ENCODE results near the gene RIF1.

RIF1 gene

GRCh38 chr2:151409601-151410484 lies at the start of gene RIF1:
TSS of gene RIF1 (plus strand) at chr2:151409902. CDS start at chr2:151410424, 522 bp downstream.
- H3K4me3 ChIP-seq (ENCODE audit: low read depth, low read length): peak within 1 kb of the TSS; percentile 80
- DNase-seq (ENCODE audit: low read depth): peak; percentile 95
- TF ChIP-seq CTCF (IDR thresholded peaks at IDR 0.05; ENCODE audit: low read depth, low read length): peak; percentile 45
- TF ChIP-seq MAX (IDR thresholded peaks at IDR 0.05; ENCODE audit: low read depth, low read length): peak; percentile 86
- TF ChIP-seq MYC (IDR thresholded peaks at IDR 0.05; ENCODE audit: low read depth, low read length): peak; percentile 94
- TF ChIP-seq POLR2A (IDR thresholded peaks at IDR 0.05; ENCODE audit: extremely low read depth, insufficient read length): peak; percentile 80

GRCh38 chr2:151361674-151362370 lies 47.9 kb upstream of the RIF1 start:
- no peak for TF ChIP-seq MYC (IDR thresholded peaks at IDR 0.05; ENCODE audit: low read depth, low read length)
- no peak for DNase-seq (ENCODE audit: low read depth)
- no peak overlapping the region for H3K4me3 ChIP-seq (ENCODE audit: low read depth, low read length)

- TF ChIP-seq MAX (IDR thresholded peaks at IDR 0.05; ENCODE audit: low read depth, low read length) (no peak), POLR2A (IDR thresholded peaks at IDR 0.05; ENCODE audit: extremely low read depth, insufficient read length) (no peak), MYC (IDR thresholded peaks at IDR 0.05; ENCODE audit: low read depth, low read length) (no peak), CTCF (IDR thresholded peaks at IDR 0.05; ENCODE audit: low read depth, low read length) (no peak)
- no peak overlapping the region for H3K4me3 ChIP-seq (ENCODE audit: low read depth, low read length)
- DNase-seq (ENCODE audit: low read depth): peak; percentile 64
Observed at GRCh38 chr2:151363709-151364108, 46.0 kb upstream of the RIF1 start.

- no peak for TF ChIP-seq POLR2A (IDR thresholded peaks at IDR 0.05; ENCODE audit: extremely low read depth, insufficient read length)
- no peak for DNase-seq (ENCODE audit: low read depth)
- H3K4me3 ChIP-seq (ENCODE audit: low read depth, low read length): no peak overlapping the region
Observed at GRCh38 chr2:151367571-151367970, 42.1 kb upstream of the RIF1 start.

- TF ChIP-seq MYC (IDR thresholded peaks at IDR 0.05; ENCODE audit: low read depth, low read length): no peak
- no peak for TF ChIP-seq MAX (IDR thresholded peaks at IDR 0.05; ENCODE audit: low read depth, low read length)
- TF ChIP-seq CTCF (IDR thresholded peaks at IDR 0.05; ENCODE audit: low read depth, low read length): no peak
- no peak for TF ChIP-seq POLR2A (IDR thresholded peaks at IDR 0.05; ENCODE audit: extremely low read depth, insufficient read length)
- DNase-seq (ENCODE audit: low read depth): peak; percentile 35
Observed at GRCh38 chr2:151374436-151374835, 35.3 kb upstream of the RIF1 start.

GRCh38 chr2:151379169-151379568 lies 30.5 kb upstream of the RIF1 start:
- DNase-seq (ENCODE audit: low read depth): no peak
- no peak overlapping the region for H3K4me3 ChIP-seq (ENCODE audit: low read depth, low read length)
- TF ChIP-seq MYC (IDR thresholded peaks at IDR 0.05; ENCODE audit: low read depth, low read length): no peak
- TF ChIP-seq POLR2A (IDR thresholded peaks at IDR 0.05; ENCODE audit: extremely low read depth, insufficient read length): no peak
- no peak for TF ChIP-seq CTCF (IDR thresholded peaks at IDR 0.05; ENCODE audit: low read depth, low read length)
- no peak for TF ChIP-seq MAX (IDR thresholded peaks at IDR 0.05; ENCODE audit: low read depth, low read length)

More at GRCh38 chr2:151374436-151374835, 35.3 kb upstream of the RIF1 start:
- no peak overlapping the region for H3K4me3 ChIP-seq (ENCODE audit: low read depth, low read length)
